NCI-H1092 treated with DMSO at 0.1 percent for 48 hours (cell line): Measurements from ENCODE around the gene OTOF.

Experiments
- DNase-seq: peaks from one replicate; lab custom pipeline; 2025; lab: John Stamatoyannopoulos, UW

Gene OTOF

DNA sequence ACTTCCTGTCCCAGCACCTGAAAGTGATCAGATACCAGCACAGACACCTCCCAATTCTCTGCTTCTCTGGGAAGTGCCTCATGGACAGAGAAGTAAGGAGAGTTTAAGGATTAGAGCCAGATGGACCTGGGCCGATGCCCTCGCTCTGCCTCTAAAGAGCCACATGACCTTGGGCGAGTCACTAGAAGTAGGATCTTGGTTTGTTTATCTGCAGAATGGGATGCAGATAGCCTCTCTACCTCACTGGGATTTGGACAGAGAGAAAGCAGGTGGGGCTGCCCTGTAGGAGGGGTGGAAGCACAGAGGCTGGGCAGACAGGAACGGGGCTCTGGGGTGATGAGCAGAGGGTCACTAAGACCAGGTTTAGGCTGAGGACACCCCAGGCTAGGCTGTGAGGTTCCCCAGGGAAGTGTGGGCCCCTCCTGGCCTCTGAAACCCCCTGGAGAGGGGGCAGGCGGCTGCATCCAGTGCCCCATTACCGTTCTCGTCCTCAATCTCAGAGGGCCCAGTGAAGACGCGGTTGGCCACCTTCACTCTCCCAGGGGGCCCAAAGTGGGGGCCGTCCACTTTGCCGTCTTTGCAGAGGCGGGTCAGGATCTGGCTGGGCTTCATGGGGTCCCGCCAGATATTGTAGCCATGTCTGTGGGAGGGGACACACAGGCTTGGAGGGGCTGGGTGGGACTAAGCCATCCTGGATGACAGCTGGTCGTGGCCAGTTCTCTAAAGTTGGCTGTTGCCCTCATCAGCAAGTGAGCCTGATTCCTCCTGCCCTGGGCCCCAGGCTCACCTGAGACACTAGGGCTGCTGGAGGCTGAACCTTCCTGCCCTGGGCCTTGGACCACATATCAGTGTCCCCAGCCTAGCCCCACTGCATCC, 13.3 kb downstream of the OTOF start:
- DNase-seq: no peak

DNA sequence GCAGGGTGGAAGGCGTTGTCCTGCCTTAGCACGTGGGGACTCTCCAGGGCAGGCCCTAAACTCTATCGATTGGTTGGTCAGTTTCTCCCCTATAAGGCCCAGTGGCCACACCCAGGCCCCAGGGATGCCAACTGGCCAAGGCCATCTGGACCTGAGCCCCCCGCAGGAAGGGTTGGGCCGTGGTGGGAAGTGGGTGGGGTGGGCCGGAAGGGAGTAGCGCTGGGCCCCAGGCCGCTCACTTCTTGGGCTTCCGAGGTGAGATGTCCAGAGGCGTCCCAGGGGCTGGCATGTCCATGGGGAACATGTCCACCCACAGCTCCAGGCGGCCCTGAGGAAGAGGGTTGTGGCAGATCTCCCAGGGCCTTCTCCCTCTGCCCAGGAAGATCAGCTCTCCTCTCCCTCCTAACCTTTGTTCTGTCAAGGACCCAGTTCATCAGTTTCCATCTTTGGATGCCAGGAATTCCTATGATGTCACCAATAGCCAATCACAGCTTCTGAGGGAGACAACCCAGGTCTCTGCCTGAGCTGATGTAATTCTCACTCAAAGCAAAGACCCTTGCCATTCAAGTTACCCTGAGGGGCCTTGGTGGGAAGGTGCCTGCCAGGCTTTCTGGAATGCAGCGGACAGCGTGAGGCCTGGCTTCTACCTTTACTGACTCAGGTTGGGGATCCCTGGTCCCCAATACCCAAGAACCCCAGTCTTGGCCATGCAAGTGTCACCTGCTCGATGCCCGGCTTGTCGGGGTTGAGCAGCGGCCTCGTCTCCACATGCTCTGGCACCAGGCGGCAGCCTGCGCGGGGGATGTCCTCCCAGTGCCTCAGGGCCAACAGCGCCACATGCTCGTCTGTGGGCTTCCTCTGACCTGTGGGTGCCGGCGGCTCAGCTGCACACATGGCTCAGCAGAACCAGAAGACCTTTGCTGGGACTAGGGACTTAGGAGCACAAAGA, 14.4 kb downstream of the OTOF start:
- no peak for DNase-seq

DNA sequence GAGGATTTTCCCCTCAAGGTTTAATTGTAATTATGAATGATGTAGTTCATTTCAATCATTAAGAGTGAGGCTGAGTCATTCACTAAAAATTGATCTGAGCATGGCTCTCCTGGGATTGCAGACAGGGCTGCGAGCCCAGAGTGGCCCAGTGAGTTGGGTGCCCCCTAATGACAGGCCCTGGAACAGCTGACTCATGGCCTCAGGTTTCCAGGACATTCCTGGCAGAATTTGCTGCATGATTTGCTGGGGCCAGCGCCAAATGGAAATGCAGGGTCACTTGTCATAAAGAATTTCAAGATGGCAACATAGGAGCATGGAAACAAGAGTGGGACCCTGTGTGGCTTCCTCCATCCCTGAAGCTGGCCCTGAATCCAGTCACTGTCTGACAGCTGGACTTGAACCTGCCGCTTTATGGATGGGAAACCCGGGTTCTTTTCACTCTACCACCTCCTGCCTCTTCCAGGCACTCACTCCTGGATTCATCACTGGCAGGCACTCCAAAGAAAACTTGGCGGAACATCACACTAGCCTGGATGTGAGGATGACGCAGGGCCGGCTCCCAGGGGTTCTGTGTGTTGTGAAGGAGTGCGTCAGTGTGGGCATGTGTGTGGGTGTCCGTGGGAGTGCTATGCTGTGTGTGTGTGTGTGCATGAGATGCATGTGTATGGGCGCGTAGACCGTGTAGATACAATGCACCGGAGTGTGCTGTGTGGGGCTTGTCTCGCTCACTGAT, 15.2 kb downstream of the OTOF start:
- DNase-seq: peak; percentile 23

DNA sequence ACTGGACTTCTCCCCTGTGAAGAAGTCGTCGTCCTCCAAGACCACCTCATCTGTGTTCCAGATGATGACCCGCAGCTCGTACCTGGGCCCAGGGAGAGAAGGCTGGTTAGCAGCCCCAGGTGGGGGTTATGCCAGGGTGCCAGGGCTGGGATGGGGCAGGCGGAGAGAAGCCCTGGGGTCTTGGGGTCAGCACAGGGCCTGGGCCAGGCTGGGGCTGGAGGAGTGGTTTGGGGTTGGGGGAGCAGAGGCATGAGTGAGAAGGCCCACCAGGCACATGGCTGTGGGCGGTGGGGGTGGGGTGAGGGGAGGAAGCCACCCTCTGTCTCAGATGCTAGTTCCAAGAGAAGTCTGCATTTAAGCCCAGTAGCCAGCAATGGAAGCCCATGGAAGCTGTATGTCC, 15.8 kb downstream of the OTOF start:
- DNase-seq: no peak

DNA sequence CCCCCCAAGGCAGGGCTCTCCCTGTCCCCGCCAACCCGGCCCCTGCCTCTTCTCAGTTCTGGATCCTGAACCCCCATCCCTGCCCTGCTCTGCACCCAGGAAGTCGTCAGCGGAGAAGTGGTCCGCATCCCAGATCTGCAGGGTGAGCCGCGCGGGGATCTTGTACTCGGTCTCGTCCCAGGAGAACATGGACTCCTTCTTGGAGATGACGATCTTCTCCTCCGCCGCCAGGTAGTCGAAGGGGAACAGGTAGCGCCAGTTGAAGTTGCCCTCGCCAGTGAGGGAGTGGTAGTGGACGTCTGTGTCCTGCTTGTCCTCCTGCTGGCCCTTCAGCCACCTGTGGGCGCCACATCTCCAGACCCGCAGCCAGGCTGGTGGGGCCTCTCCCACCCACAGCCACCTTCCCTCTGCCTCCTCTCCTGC, 16.3 kb downstream of the OTOF start:
- DNase-seq: no peak

DNA sequence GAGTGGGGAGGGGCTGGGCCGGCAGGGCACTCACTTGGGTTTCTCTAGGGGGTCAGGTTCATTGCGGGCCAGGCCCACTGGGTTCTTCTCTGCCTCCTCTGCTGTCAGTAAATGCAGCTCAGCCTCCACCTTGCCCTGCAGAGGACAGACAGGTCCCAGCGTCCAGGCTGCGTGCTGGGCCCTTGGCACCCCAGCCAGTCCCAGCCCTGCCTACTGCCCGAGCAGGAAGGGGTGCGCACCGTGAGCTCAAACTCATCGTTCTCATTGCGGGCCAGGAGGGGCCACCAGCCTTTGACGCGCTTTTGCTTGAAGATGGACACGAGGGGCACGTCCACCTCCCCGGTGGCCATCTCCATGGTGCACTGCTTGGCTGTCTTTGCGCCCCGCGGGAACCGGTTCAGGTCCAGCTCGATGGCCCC, 17.3 kb downstream of the OTOF start:
- no peak for DNase-seq

DNA sequence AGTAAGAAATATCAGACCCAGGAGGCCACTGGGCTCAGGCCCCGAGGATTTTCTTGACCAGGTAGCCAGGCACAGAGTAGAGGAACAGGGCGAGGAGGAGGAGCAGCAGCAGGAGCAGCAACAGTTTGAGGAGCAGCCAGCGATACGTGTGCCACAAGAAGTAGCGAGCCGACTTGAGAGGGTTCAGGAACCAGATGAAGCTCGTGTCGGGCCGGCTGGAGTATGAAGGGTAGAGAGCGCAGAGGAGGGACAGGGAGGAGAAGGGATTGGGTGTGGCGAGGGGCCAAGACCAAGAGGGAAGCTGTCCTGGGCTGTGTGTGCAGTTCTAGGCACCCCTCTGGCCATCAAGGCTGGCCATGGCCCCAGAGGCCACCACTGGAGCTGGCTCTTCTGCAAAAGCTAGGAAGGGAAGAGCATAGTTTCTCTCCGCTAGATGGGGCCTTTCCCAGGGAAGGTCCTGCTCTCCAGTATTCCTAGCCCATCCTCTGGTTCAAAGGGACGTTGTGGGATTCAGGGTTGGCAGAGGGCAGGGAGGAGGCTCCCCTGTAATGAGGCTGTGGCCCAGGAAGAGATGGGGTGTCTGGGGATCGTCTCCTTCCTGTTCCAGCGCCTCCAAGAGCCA, 17.8 kb downstream of the OTOF start:
- no peak for DNase-seq

DNA sequence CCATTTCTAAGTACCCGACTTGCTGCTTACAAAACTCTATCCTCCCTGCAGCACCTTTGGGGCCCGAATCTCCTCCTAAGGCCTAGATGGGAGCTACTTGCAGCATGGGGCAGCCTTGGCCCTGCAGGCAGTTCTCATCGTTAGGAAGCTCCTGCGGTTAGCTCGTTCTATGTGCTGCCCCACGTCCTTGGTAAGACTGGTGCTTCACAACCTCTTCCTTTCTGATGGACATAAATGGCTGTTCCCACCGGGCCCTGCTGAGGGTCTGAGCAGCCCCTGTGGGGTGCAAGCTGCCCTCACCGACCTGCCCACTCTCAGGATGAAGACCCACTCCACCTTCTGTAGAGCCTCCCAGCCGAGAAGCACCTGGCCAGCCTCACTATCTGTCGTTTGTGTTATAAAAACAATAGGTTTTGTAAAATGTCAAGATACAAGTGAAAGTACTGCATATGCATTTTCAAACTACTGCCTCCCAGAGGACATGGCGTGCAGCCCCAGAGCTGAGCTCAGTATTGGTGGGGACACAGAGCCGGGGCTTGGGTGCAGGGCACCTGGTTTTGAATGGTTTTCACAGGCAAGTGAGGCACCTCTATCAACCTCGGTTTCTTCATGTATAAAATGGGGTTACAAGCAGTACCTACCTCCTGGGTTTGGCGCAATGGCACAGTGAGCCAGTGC, 19.4 kb downstream of the OTOF start:
- no peak for DNase-seq

DNA sequence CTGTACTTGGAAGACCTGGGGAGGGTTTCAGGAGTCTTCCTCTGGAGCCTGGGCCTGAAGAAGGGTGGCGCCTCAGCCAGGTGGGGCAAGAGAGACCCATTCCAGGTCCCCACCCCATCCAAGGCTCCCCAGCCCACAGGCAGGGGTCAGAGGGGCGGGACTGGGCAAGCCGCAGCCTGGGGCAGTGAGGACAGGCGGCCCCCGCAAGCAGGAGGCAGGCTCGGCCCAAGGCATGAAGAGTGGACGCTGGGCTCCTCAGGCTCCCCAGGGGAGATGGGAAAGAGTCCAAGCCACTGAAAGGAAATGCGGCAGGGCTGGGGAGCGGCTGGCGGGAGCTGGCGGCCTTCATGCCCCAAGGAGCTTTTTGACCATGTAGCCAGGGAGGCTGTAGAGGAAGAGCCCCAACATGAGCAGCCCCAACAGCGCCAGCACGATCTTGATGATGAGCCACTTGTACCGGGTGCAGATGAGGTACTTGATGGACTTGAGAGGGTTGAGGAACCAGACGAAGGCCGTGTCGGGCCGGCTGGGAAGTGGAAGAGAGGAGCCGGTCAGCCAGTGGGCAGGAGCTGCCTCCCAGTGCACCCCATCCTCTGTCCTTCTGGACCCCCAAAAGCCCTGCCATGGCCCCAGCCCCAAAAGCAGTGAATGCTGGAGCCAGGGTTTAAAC, 20.1 kb downstream of the OTOF start:
- no peak for DNase-seq

DNA sequence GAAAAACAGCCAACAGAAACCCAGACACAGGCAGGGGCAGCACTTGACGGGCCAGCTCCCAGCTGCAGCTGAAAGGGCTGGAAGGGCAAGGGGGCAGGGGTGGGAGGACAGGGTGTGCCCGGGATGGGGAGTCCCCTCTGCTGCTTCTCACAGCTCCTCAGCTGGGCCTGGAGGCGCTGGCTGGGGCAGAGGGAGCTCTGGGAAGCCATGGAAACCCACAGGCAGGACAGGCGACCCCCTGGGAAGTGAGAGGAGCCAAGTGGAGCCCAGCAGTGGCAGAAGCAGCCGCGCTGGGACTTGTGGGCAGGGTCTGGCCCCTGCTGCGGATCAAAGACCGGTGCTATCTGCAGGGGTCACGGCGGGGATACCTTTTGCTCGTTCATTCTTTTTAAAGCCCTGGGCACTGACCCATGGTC, 20.7 kb downstream of the OTOF start:
- DNase-seq: no peak

DNA sequence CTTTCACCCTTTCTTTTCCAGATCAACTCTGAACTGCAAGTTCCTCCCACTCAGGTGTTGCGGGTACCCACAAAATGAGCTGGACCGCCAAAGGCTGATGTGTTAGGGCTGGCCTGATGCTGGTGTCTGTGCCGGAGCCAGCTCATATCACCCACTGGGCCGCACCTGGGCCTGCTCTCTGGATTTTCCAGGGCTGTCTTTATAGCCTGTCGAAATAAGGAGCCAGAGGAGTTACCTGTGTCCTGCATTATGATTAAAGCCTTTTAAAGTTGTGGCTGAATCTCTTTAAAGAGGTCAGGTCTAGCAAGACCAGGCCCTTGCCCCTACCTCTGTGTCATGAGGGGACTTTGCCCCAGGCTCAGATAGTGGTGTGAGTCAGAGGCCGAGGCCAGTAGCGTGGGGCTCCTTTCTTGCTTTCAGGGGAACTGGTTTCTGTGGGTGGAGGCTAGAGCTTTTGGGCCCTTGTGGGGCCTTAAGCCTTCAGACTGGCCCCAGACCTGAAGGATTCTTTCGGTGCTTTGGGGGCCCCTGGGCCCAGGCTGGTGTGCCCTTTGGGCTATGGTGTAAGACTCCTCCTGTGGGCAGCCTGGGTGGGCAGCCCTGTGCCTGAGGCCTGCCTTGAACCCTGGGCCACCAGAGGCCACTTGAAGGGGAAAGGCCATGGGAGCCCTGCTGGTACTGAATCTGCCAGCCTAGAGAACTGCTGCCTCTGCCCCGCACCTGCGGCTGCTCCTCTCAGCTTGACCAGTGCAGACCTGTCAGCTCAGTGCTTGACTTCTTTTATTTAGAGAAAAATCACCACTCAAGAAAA, 21.3 kb downstream of the OTOF start:
- DNase-seq: no peak

DNA sequence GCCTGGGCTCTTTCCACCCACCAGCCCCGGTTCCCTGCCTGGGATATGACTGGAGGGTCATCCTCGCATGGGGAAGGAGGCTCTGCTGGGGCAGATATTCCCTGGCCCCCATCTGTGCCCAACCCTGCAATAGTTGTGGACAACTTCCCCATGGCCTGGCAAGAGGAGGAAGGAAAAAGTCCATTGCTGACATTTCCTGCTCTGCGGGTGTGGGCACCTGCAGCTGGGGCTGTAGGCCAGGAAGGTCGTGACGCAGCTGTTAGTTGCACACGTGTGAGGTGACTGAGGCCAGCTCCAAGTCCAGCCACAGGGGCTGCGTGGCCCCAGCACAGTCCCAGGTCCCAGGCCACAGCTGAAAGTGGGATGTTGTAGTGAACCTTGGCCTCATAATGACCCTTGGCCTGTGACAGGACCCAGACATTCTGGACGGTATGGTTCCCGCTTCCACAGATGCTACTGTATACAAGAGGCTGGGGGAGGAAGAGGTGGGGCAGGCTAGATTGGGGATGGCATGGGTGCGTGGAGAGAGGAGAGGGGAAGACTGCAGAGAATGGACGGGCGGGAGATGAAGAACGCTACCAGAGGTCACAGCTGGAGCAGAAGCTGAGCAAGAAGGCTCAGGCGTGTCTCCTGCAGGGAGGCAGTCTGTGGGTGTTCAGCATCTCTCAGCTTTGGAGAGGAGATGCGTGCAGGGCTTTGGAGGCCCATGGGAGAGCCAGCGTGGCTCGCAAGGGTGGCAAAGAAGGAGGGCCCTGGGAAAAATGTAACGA, 22.1 kb downstream of the OTOF start:
- DNase-seq: no peak

DNA sequence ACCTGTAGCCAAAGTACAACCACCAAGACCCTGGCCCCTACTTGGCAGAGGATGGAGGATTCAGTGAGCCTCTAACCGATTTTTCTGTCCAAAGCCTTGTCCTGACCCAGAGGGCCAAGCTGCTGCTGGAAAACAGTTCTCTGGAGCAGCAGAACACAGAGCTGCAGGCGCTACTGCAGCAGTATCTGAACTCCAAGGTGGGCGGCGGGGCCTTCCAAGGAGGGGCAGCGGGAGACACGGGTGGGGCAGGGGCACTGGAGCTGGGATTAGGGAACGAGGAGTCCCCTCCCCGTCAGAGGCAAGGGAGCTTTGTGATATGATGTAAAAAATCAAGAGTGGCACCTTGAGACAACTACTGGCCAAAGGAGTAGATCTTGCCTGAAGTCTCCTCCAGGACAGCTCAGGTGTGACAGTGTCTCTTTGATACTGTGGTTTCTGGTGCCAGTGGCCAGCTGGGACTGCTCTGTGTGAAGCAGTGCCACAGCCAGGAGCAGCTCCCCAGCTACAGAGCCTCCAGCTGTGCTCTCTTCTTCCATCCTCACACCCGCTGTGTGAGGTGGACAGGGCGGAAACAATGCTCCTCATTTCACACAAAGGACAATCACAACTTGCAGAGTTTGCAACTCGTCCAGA, 22.8 kb downstream of the OTOF start:
- no peak for DNase-seq

DNA sequence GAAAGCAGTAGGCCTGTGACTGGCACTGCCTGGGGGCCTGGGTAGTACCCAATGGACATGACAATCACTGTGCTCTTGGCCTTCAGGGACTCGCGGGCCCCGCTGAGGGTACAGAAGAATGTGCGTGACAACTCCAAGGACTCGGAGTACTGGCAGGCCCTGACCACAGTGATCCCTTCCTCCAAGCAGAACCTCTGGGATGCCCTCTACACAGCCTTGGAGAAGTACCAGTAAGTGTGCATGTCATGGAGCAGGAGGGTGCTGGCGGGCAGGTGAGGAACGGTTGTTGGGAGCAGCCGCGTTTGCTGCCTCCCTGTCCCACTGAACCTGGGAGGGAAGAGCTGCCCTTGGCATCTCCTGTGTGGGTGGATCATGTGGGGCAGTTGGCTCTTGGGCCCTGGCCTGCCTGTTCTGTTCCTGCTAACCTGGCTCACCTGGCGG, 23.3 kb downstream of the OTOF start:
- DNase-seq: no peak

DNA sequence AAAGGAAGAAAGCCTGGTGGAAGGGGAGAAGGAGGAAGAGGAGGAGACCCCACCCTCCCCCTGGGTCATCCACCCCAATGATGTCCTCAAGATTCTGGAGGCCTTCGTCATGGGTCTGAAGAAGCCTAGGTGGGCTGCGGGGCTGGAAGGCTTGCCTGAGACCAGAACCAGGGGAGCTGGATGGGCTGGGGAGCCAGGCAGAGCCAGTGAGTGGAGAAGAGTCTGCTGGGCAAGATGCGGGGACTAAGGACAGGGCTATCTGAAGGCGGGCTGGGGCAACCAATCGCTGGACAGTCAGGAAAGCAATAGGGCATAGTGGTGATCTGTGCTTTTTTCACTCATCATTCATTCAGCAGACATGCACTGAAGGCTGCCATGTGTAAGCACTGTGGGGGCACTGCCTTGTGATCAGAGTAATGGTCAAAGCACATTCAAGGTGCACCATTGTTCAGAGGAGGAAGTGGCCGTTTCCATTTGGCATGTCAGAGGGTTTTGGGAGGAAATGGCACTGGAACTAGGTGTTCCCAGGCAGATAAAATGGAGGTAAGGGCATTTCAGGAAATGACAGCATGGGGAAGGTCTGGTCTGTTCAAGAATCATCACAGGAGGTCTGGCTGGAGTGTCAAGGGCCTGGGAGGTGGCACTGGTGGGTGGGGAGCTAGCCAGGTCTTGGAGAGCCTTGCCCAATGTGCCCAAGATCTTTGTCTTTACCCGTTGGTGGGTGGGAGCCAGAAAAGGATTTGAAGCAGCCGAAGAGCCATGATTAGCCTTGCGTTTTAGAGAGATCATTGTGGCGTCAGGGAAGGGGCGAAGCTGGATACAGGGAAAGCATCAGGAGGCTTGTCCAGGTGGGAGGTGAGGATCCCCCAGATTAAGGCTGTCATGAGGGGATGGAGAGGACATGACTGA, 24.2 kb downstream of the OTOF start:
- DNase-seq: no peak

DNA sequence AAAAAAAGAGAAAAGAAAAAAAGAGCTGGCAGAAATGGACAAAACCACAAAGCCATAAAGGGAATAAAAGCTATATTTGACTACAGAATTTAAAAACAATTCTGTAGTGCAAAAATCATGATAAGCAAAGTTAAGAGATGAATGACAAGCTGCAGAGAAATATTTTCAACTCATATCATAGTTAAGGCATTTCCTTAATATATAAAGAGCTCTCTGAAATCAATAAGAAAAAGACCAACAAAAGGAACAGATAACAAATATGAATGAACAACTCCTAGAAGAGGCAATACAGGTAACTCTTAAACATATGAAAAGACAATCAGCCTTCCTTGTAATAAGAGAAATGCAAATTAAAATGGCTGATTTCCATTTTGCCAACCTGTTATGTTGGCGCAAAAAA, 26.2 kb downstream of the OTOF start:
- DNase-seq: no peak

DNA sequence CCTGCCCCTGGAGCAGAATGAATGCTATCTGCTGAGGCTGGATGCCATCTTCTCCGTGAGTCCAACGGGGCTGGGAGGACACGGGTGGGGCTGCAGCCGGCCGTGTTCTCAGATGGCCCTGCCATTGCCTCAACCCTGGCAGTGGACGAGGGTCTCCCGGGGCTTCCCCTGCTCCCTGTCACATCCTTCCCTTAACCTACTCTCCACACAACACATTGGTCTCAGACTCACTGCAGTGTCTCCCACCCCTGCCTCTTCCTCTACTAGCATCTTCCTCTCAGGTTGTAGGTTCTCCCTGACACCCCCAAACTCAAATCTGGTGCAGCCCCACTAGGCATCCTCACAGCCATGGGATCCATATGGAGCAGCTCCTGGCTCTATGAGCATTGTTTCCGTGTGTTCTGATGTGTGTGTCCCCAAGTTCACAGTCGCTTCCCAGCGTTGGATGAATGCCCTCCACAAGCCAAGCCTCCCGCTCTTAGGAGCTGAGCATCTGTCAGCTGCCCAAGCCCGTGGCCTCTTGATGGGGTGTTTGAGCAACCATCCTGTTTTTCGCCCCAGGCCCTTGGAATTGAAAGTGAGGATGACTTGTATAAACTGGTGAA, 27.8 kb downstream of the OTOF start:
- no peak for DNase-seq
